GM12878 (cell line): ENCODE results near the gene MAMDC2. TPM values are rescaled to one million over a fixed set of nuclear protein-coding genes. Genes with fewer than 3 reads are reported as not detected.

ENCODE experiments used
- ATAC-seq: fragments of 200-7000 bp; cut with Tn5 transposase; 3 replicates; pipeline ENCODE4 v1.9.1; 2020; ENCODE audit warnings: mild to moderate bottlenecking, moderate library complexity
- BruUV-seq: library from RNA; stranded (reverse); fragments of 400-500 nt; replicated peaks from 2 replicates; lab custom pipeline; 2021; lab: Mats Ljungman, UMichigan
- CTCF ChIA-PET: fragments of 300-600 bp; sonication (Branson Sonifier 250); formaldehyde crosslinking; extraction: SDS; loops from one replicate; lab custom pipeline; 2021; ENCODE audit warnings: inconsistent platforms; lab: Yijun Ruan, JAX
- POLR2A ChIA-PET: fragments of 350-600 bp; formaldehyde crosslinking; extraction: SDS; loops from one replicate; lab custom pipeline; 2021; ENCODE audit warnings: inconsistent platforms; lab: Charles Lee
- RAD21 ChIA-PET: fragments of 300-600 bp; sonication (Branson Sonifier 250); formaldehyde crosslinking; loops from one replicate; lab custom pipeline; 2023; ENCODE audit warnings: antibody characterized with exemption; ENCODE audit not compliant: unreplicated experiment; lab: Charles Lee
- SMC1A ChIA-PET: fragments of 300-600 bp; sonication (Branson Sonifier 250); formaldehyde crosslinking; loops from one replicate; lab custom pipeline; 2023; ENCODE audit not compliant: unreplicated experiment, uncharacterized antibody; lab: Charles Lee
- DNase-seq: peaks from one replicate; pipeline ENCODE4 v3.0.0-alpha.2; 2011; ENCODE audit warnings: low read depth, low spot score
- FAIRE-seq: peaks from 3 replicates; lab custom pipeline; 2011; peaks lifted over from hg19 to GRCh38; lab: Jason Lieb, UNC
- H2AFZ ChIP-seq: 2 replicates; pipeline ENCODE4 v1.6.0; 2011; ENCODE audit warnings: low read depth, low read length, control low read depth; ENCODE audit not compliant: control insufficient read depth
- H3K27ac ChIP-seq: 2 replicates; pipeline ENCODE4 v1.5.1; 2011; ENCODE audit warnings: control low read depth; ENCODE audit not compliant: control insufficient read depth, insufficient read depth
- H3K27me3 ChIP-seq, 2 experiments: replicated peaks in 1 of 2; 2 replicates each; pipeline versions ENCODE4 v1.6.0 to v1.6.1; 2011; ENCODE audit warnings: low read length in 1 of 2; ENCODE audit not compliant: control insufficient read depth in 2 of 2, insufficient read depth in 2 of 2
- H3K36me3 ChIP-seq, 2 experiments: 2 replicates each; pipeline ENCODE4 v1.5.1; 2011; ENCODE audit warnings: low read length in 1 of 2; ENCODE audit not compliant: control insufficient read depth in 2 of 2, insufficient read depth in 2 of 2
- H3K4me1 ChIP-seq: 2 replicates; pipeline ENCODE4 v1.6.1; 2011; ENCODE audit warnings: mild to moderate bottlenecking, low read length, moderate library complexity, mixed read lengths; ENCODE audit not compliant: control insufficient read depth, insufficient read depth
- H3K4me2 ChIP-seq: 2 replicates; pipeline ENCODE4 v1.6.0; 2011; ENCODE audit warnings: control low read depth; ENCODE audit not compliant: control insufficient read depth, insufficient read depth
- H3K4me3 ChIP-seq: fragments of 200-600 bp; sonication (generic); 2 replicates; pipeline ENCODE4 v1.5.1; 2016
- H3K79me2 ChIP-seq: 2 replicates; pipeline ENCODE4 v1.6.0; 2011; ENCODE audit warnings: low read length; ENCODE audit not compliant: control insufficient read depth, insufficient read depth
- H3K9ac ChIP-seq: 2 replicates; pipeline ENCODE4 v1.8.0; 2011; ENCODE audit warnings: low read length, control low read depth, mixed read lengths; ENCODE audit not compliant: control insufficient read depth, insufficient read depth
- H3K9me3 ChIP-seq: replicated peaks from 3 replicates; pipeline ENCODE4 v1.5.1; 2011; ENCODE audit warnings: mild to moderate bottlenecking, low read length; ENCODE audit not compliant: control insufficient read depth, insufficient read depth
- H4K20me1 ChIP-seq: 2 replicates; pipeline ENCODE4 v1.6.0; 2011; ENCODE audit not compliant: control insufficient read depth, insufficient read depth
- ATF7 ChIP-seq: fragments of 450-650 bp; IDR thresholded peaks from 2 replicates; pipeline ENCODE4 v1.6.1; 2016; ENCODE audit warnings: low read depth, mild to moderate bottlenecking
- BCL11A ChIP-seq: IDR thresholded peaks from 2 replicates; pipeline ENCODE4 v1.6.1; 2011; ENCODE audit warnings: low read depth, low read length
- EZH2 ChIP-seq: IDR thresholded peaks from 2 replicates; pipeline ENCODE4 v1.6.1; 2012; ENCODE audit warnings: low read depth, mild to moderate bottlenecking, control low read depth, inconsistent platforms, low read length, borderline replicate concordance; ENCODE audit not compliant: control insufficient read depth
- HDAC6 ChIP-seq: fragments of 200-600 bp; sonication (generic); IDR thresholded peaks from one replicate; pipeline ENCODE4 v1.8.0; 2017; ENCODE audit warnings: antibody characterized with exemption; ENCODE audit not compliant: unreplicated experiment
- MTA2 ChIP-seq: fragments of 450-650 bp; IDR thresholded peaks from 2 replicates; pipeline ENCODE4 v1.6.1; 2016; ENCODE audit warnings: low read depth, mild to moderate bottlenecking, moderate library complexity
- MYC ChIP-seq: IDR thresholded peaks from 2 replicates; pipeline ENCODE4 v1.6.1; 2011; ENCODE audit warnings: mild to moderate bottlenecking, low read length, moderate library complexity, inconsistent platforms; ENCODE audit not compliant: insufficient read depth, insufficient replicate concordance, insufficient read length, severe bottlenecking
- PAX5 ChIP-seq: IDR thresholded peaks from 2 replicates; pipeline ENCODE4 v1.6.1; 2011; ENCODE audit warnings: low read depth, low read length, borderline replicate concordance
- SIX5 ChIP-seq: IDR thresholded peaks from 2 replicates; pipeline ENCODE4 v1.6.1; 2011; ENCODE audit warnings: mild to moderate bottlenecking, low read depth, low read length, moderate library complexity; ENCODE audit not compliant: severe bottlenecking
- SPI1 ChIP-seq: IDR thresholded peaks from 2 replicates; pipeline ENCODE4 v1.6.1; 2011; ENCODE audit warnings: low read depth, mild to moderate bottlenecking, low read length, moderate library complexity, borderline replicate concordance; ENCODE audit not compliant: insufficient read depth
- STAT3 ChIP-seq: IDR thresholded peaks from 2 replicates; pipeline ENCODE4 v1.6.1; 2011; ENCODE audit warnings: low read depth, low read length, improper control_type of control experiment
- ZSCAN29 ChIP-seq: fragments of 450-650 bp; IDR thresholded peaks from 2 replicates; pipeline ENCODE4 v1.6.1; 2017; ENCODE audit warnings: mild to moderate bottlenecking, moderate library complexity
- WGBS: methylation state at CpG from one replicate; pipeline ENCODE4 v1.1.6; 2016; ENCODE audit warnings: low lambda C conversion rate; ENCODE audit not compliant: insufficient replicate concordance, insufficient coverage; ENCODE audit errors: missing lambda C conversion rate; 5-methylcytosine and 5-hydroxymethylcytosine counted together
- in situ Hi-C: fragments of 300-500 bp; cut with MboI; formaldehyde crosslinking; loops from 9 replicates; pipeline ENCODE4 v1.14.3; 2018; ENCODE audit warnings: mixed read lengths
- intact Hi-C: fragments of 100-400 bp; cut with micrococcal nuclease; formaldehyde crosslinking; loops from one replicate; pipeline ENCODE4 v1.14.2; 2022; ENCODE audit not compliant: unreplicated experiment
- polyA plus RNA-seq, 11 experiments: library from polyadenylated mRNA; depleted of rRNA in 4 of 11; unstranded in 6 of 11; stranded (reverse) in 5 of 11; fragments of >200 nt; fragmentation: Nextera tagmentation in 4 of 11; fragmentation: Illumina TruSeq in 1 of 11; extraction: Ambion mirVana in 4 of 11; extraction: Trizol in 1 of 11; gene quantifications; 1 replicate in 1 of 11; 2 replicates in 10 of 11; pipeline versions ENCODE4 v1.2.1 to v1.2.3, GENCODE V29; 2011 to 2016; ENCODE audit warnings: inconsistent platforms in 2 of 11, missing spikeins in 2 of 11, low read depth in 1 of 11
- total RNA-seq, 4 experiments: library from RNA; depleted of rRNA in 3 of 4; stranded (reverse); fragments of >200 nt in 3 of 4; fragmentation: Illumina TruSeq in 1 of 4; extraction: Trizol in 1 of 4; gene quantifications; 2 replicates each; pipeline versions ENCODE4 v1.2.1 to v1.2.3, GENCODE V29; 2013 to 2021

The MAMDC2 gene
- total and polyA plus RNA-seq, 10 of the 15 experiments (the other 5 are each of a cell fraction or from before 2014, with no cell fraction given) = 0.01 to 0.09 TPM; not detected in 8

DNA sequence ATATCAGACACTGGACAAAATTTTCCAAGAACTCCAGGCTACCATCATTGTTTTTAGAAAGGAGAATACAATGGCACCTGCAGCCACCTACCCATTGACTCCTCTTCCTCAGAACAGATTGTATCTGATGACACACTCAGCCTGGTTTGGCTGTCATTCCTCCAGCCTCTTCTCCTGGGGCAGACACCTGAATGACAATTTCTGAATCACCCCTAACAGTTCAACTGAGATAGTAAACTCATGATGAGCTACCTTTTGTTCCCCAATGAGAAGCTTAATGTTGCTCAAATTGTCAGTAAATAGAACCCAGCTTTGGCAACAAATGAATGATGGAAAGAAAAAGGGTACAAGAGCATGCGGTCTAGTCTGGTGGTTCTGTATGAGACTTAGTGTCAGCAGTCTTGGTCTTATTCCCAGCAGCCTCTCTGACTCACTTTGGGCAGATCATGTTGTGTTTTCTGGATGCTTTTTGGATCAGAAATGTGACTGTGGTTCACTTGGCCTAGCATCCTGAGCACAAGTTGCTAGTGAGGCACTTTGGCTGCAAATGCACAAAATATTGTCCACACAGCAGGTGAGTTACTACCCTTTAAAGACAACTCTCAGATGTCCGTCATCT lies 78.3 kb downstream of the MAMDC2 start:
- no peak overlapping the region for H3K4me3 ChIP-seq
- ChIA-PET POLR2A (interaction anchor here (0.6 kb wide), 1 partner anchor 1545 kb away, joined by 5 read pairs; no protein-coding TSS in a partner anchor), CTCF (interaction anchor here (0.7 to 11.7 kb wide), 2 partner anchors 10 to 484 kb away, joined by 3 to 95 read pairs; no protein-coding TSS in a partner anchor), RAD21 (no interaction called here), SMC1A (interaction anchor here (0.7 to 1.0 kb wide), 2 partner anchors 10 to 42 kb away, joined by 3 to 4 read pairs; no protein-coding TSS in a partner anchor)
- ATAC-seq = no peak
- BruUV-seq = no TSS peak
- no peak overlapping the region for H3K4me2 ChIP-seq
- no peak for DNase-seq
- no peaks in the 10 kb centered on the region for H4K20me1 ChIP-seq
- no peaks in the 10 kb centered on the region for H3K4me1 ChIP-seq
- 0% methylated on average over 2 of the region's 2 CpGs for WGBS
- no peak overlapping the region for H2AFZ ChIP-seq
- TF ChIP-seq SPI1 (no peak), MYC (no peak), MTA2 (no peak), HDAC6 (no peak)
- no peaks in the 10 kb centered on the region for H3K36me3 ChIP-seq
- H3K27ac ChIP-seq = no peak overlapping the region
- intact Hi-C loops = no loop called here
- no peaks in the 10 kb centered on the region for H3K79me2 ChIP-seq
- FAIRE-seq = no peak
- H3K9me3 ChIP-seq = no peaks in the 10 kb centered on the region
- in situ Hi-C loops = no loop called here
- peaks cover 0 to 1% of the 10 kb centered on the region in 2 experiments; a peak in 2 of 4 replicates for H3K27me3 ChIP-seq
- no peak overlapping the region for H3K9ac ChIP-seq

DNA sequence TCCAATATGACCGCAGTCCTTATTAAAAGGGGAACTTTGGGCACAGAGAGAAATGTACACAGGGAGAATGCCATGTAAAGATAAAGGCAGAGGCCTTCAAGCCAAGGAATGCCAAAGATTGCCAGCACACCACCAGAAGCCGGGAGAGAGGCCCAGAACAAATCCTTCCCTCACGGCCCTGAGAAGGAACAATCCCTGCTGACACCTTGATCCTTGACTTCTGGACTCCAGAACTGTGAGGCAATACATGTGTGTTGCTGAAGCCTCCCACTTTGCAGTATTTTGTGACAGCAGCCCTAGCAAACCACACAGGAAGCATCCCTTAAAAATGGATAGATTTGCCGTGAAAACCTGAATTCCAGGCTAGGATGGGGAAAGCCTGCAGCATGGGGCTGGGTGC lies 80.0 kb downstream of the MAMDC2 start:
- H3K4me2 ChIP-seq = no peak overlapping the region
- peaks cover 0 to 1% of the 10 kb centered on the region in 2 experiments; a peak in 2 of 4 replicates for H3K27me3 ChIP-seq
- H2AFZ ChIP-seq = no peak overlapping the region
- H3K9me3 ChIP-seq = no peaks in the 10 kb centered on the region
- SMC1A ChIA-PET = no interaction called here
- no peaks in the 10 kb centered on the region for H3K36me3 ChIP-seq
- TF ChIP-seq BCL11A (no peak), PAX5 (no peak), STAT3 (no peak), ZSCAN29 (no peak), SIX5 (no peak), EZH2 (no peak), ATF7 (no peak)
- TF ChIP-seq, all 136 proteins: peak for 0
- intact Hi-C loops = no loop called here
- FAIRE-seq (no peak), DNase-seq (no peak), ATAC-seq (no peak)
- Histone ChIP-seq H3K4me1 (no peaks in the 10 kb centered on the region), H3K79me2 (no peaks in the 10 kb centered on the region), H4K20me1 (no peaks in the 10 kb centered on the region), H3K4me3 (no peak overlapping the region), H3K9ac (no peak overlapping the region), H3K27ac (no peak overlapping the region)
- in situ Hi-C loops = no loop called here
- BruUV-seq = no TSS peak
- ChIA-PET POLR2A (no interaction called here), CTCF (interaction anchor here (11.7 kb wide), 1 partner anchor 12 kb away, joined by 95 read pairs; no protein-coding TSS in a partner anchor), RAD21 (no interaction called here)
- 53% methylated on average over 4 of the region's 4 CpGs for WGBS
